OCI-LY7 (cell line): ENCODE results near the gene PDE10A.

ENCODE experiments used
- CTCF ChIP-seq: fragments of 200-600 bp; sonication (generic); conservative IDR thresholded peaks from 2 replicates; pipeline ENCODE4 v1.5.1; 2014; ENCODE audit warnings: mild to moderate bottlenecking, antibody characterized with exemption, low read length, moderate library complexity, mixed read lengths
- EZH2phosphoT487 ChIP-seq: fragments of 200-600 bp; sonication (generic); IDR thresholded peaks from 2 replicates; pipeline ENCODE4 v1.6.1; 2018; ENCODE audit warnings: low read depth, borderline replicate concordance, mild to moderate bottlenecking, mixed run types, antibody characterized with exemption, low read length, moderate library complexity, mixed read lengths

- TF ChIP-seq CTCF (no peak), EZH2phosphoT487 (no peak)
These were observed 126.1 kb downstream of the PDE10A start for GRCh38 chr6:165536911-165537310.
